ENCODE results near the gene CYP2S1.

CYP2S1 gene

GRCh38 chr19:41226874-41227390 is 33.9 kb downstream of the CYP2S1 start:
- no peak for DNase-seq

GRCh38 chr19:41228486-41228885 is 35.5 kb downstream of the CYP2S1 start:
- no peak for DNase-seq

GRCh38 chr19:41229338-41229737 is 36.3 kb downstream of the CYP2S1 start:
- peak; percentile 47 for DNase-seq

- DNase-seq: no peak
These were observed 37.2 kb downstream of the CYP2S1 start for GRCh38 chr19:41230067-41230857.

- DNase-seq: no peak
These were observed 39.7 kb downstream of the CYP2S1 start for GRCh38 chr19:41232686-41233085.

- DNase-seq: no peak
These were observed 40.8 kb downstream of the CYP2S1 start for GRCh38 chr19:41233748-41234240.

GRCh38 chr19:41234512-41235168 is 41.6 kb downstream of the CYP2S1 start:
- DNase-seq: no peak

- DNase-seq: no peak
These were observed 42.5 kb downstream of the CYP2S1 start for GRCh38 chr19:41235480-41235879.

GRCh38 chr19:41238244-41238643 is 45.2 kb downstream of the CYP2S1 start:
- DNase-seq: no peak

GRCh38 chr19:41239363-41239762 is 46.3 kb downstream of the CYP2S1 start:
- no peak for DNase-seq

- no peak for DNase-seq
These were observed 47.0 kb downstream of the CYP2S1 start for GRCh38 chr19:41239961-41240574.

GRCh38 chr19:41241859-41242258 is 48.8 kb downstream of the CYP2S1 start:
- DNase-seq: no peak

GRCh38 chr19:41244117-41244516 is 51.1 kb downstream of the CYP2S1 start:
- no peak for DNase-seq

- DNase-seq: no peak
These were observed 52.8 kb downstream of the CYP2S1 start for GRCh38 chr19:41245843-41246242.

GRCh38 chr19:41248895-41249294 is 55.9 kb downstream of the CYP2S1 start:
- DNase-seq: no peak

GRCh38 chr19:41249707-41250423 is 56.8 kb downstream of the CYP2S1 start:
- no peak for DNase-seq

- DNase-seq: no peak
These were observed 60.6 kb downstream of the CYP2S1 start for GRCh38 chr19:41253660-41254059.

- DNase-seq: no peak
These were observed 62.2 kb downstream of the CYP2S1 start for GRCh38 chr19:41255171-41255570.

Data from fibroblast of skin of abdomen (primary cell).